Osteocyte (in vitro differentiated cells): Measurements from ENCODE around the gene IGLL1. TPM values are rescaled to one million over a fixed set of nuclear protein-coding genes. Genes with fewer than 3 reads are reported as not detected.
A peak's percentile ranks its signal among the peaks of the same experiment; 100 is the strongest.
"Not testable (repeated sequence)": the region's sequence is repeated elsewhere in the genome, so short reads cannot be mapped to it uniquely, and the experiment has no call there.

Source experiments
- DNase-seq: peaks from one replicate; pipeline ENCODE4 v3.0.0; 2021; ENCODE audit warnings: mixed read lengths; ENCODE audit not compliant: unreplicated experiment; ENCODE audit errors: extremely low spot score
- H3K27ac Mint-ChIP-seq: one replicate; pipeline ENCODE4 v1.8.0; 2021; ENCODE audit warnings: mild to moderate bottlenecking, mixed read lengths; ENCODE audit not compliant: unreplicated experiment
- H3K27me3 Mint-ChIP-seq: one replicate; pipeline ENCODE4 v1.8.0; 2021; ENCODE audit warnings: mixed read lengths; ENCODE audit not compliant: unreplicated experiment
- H3K36me3 Mint-ChIP-seq: one replicate; pipeline ENCODE4 v1.8.0; 2021; ENCODE audit warnings: mixed read lengths; ENCODE audit not compliant: unreplicated experiment
- H3K4me1 Mint-ChIP-seq: one replicate; pipeline ENCODE4 v1.8.0; 2021; ENCODE audit warnings: mixed read lengths; ENCODE audit not compliant: unreplicated experiment
- H3K4me3 Mint-ChIP-seq: one replicate; pipeline ENCODE4 v1.8.0; 2021; ENCODE audit warnings: mild to moderate bottlenecking, moderate library complexity, mixed read lengths; ENCODE audit not compliant: unreplicated experiment
- H3K9me3 Mint-ChIP-seq: one replicate; pipeline ENCODE4 v1.8.0; 2021; ENCODE audit warnings: mixed read lengths; ENCODE audit not compliant: unreplicated experiment
- total RNA-seq: library from RNA; stranded (reverse); gene quantifications from 2 replicates; pipeline ENCODE4 v1.2.1, GENCODE V29; 2021
- TF ChIP-seq, protein P1 (sequence below): fragments of 200-600 bp; sonication (generic); IDR thresholded peaks from 2 replicates; pipeline ENCODE4 v1.5.0; 2021; ENCODE audit warnings: antibody characterized with exemption, mild to moderate bottlenecking, moderate library complexity

The IGLL1 gene
- total RNA-seq, 1 donor from 2014 or later, result not detected

DNA sequence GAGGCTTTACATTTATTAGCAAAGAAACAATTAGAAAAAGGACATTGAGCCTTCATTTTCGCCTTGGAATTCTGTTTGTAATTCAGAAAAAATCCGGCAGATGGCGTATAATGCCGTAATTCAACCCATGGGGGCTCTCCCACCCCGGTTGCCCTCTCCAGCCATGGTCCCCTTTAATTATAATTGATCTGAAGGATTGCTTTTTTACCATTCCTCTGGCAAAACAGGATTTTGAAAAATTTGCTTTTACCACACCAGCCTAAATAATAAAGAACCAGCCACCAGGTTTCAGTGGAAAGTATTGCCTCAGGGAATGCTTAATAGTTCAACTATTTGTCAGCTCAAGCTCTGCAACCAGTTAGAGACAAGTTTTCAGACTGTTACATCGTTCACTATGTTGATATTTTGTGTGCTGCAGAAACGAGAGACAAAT, 38.2 kb downstream of the IGLL1 start:
- H3K4me3 Mint-ChIP-seq, DNase-seq, H3K4me1 Mint-ChIP-seq, H3K9me3 Mint-ChIP-seq, H3K27ac Mint-ChIP-seq, H3K36me3 Mint-ChIP-seq: not testable (repeated sequence)
- TF ChIP-seq, protein P1, sequence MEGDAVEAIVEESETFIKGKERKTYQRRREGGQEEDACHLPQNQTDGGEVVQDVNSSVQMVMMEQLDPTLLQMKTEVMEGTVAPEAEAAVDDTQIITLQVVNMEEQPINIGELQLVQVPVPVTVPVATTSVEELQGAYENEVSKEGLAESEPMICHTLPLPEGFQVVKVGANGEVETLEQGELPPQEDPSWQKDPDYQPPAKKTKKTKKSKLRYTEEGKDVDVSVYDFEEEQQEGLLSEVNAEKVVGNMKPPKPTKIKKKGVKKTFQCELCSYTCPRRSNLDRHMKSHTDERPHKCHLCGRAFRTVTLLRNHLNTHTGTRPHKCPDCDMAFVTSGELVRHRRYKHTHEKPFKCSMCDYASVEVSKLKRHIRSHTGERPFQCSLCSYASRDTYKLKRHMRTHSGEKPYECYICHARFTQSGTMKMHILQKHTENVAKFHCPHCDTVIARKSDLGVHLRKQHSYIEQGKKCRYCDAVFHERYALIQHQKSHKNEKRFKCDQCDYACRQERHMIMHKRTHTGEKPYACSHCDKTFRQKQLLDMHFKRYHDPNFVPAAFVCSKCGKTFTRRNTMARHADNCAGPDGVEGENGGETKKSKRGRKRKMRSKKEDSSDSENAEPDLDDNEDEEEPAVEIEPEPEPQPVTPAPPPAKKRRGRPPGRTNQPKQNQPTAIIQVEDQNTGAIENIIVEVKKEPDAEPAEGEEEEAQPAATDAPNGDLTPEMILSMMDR, result peak; percentile 69
- H3K27me3 Mint-ChIP-seq, result peaks cover 22% of the 10 kb centered on the region

DNA sequence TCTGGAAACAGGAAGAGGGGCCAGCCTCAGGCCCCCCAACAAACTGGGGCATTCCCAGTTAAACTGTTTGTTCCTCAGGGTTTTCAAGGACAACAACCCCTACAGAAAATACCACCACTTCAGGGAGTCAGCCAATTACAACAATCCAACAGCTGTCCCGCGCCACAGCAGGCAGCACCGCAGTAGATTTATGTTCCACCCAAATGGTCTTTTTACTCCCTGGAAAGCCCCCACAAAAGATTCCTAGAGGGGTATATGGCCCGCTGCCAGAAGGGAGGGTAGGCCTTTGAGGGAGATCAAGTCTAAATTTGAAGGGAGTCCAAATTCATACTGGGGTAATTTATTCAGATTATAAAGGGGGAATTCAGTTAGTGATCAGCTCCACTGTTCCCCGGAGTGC, 39.3 kb downstream of the IGLL1 start:
- not testable (repeated sequence) for H3K4me3 Mint-ChIP-seq, DNase-seq, H3K36me3 Mint-ChIP-seq, H3K9me3 Mint-ChIP-seq, H3K4me1 Mint-ChIP-seq, H3K27ac Mint-ChIP-seq
- H3K27me3 Mint-ChIP-seq, result peaks cover 18% of the 10 kb centered on the region

DNA sequence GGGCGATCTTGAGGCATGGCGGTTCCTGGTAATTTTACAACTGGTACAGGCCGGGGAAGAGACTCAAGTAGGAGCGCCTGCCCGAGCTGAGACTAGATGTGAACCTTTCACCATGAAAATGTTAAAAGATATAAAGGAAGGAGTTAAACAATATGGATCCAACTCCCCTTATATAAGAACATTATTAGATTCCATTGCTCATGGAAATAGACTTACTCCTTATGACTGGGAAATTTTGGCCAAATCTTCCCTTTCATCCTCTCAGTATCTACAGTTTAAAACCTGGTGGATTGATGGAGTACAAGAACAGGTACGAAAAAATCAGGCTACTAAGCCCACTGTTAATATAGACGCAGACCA, 40.3 kb downstream of the IGLL1 start:
- not testable (repeated sequence) for H3K4me1 Mint-ChIP-seq, H3K9me3 Mint-ChIP-seq, H3K36me3 Mint-ChIP-seq, H3K27ac Mint-ChIP-seq, H3K4me3 Mint-ChIP-seq, DNase-seq
- H3K27me3 Mint-ChIP-seq, result peaks cover 10% of the 10 kb centered on the region

DNA sequence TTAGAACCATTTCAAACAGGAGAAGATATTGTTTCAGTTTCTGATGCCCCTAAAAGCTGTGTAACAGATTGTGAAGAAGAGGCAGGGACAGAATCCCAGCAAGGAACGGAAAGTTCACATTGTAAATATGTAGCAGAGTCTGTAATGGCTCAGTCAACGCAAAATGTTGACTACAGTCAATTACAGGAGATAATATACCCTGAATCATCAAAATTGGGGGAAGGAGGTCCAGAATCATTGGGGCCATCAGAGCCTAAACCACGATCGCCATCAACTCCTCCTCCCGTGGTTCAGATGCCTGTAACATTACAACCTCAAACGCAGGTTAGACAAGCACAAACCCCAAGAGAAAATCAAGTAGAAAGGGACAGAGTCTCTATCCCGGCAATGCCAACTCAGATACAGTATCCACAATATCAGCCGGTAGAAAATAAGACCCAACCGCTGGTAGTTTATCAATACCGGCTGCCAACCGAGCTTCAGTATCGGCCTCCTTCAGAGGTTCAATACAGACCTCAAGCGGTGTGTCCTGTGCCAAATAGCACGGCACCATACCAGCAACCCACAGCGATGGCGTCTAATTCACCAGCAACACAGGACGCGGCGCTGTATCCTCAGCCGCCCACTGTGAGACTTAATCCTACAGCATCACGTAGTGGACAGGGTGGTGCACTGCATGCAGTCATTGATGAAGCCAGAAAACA, 40.8 kb downstream of the IGLL1 start:
- no peak for DNase-seq
- H3K9me3 Mint-ChIP-seq, result no peaks in the 10 kb centered on the region
- H3K4me1 Mint-ChIP-seq, result peaks cover 2% of the 10 kb centered on the region
- TF ChIP-seq, protein P1, result peak; percentile 78
- no peak overlapping the region for H3K27ac Mint-ChIP-seq
- peaks cover 10% of the 10 kb centered on the region for H3K27me3 Mint-ChIP-seq
- H3K4me3 Mint-ChIP-seq, result no peak overlapping the region
- H3K36me3 Mint-ChIP-seq, result no peaks in the 10 kb centered on the region

DNA sequence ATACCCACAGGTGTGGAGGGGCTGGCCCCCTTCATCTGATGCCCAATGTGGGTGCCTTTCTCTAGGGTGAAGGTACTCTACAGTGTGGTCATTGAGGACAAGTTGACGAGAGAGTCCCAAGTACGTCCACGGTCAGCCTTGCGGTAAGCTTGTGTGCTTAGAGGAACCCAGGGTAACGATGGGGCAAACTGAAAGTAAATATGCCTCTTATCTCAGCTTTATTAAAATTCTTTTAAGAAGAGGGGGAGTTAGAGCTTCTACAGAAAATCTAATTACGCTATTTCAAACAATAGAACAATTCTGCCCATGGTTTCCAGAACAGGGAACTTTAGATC, 41.4 kb downstream of the IGLL1 start:
- H3K27ac Mint-ChIP-seq, H3K4me3 Mint-ChIP-seq, DNase-seq, H3K27me3 Mint-ChIP-seq, H3K36me3 Mint-ChIP-seq, H3K4me1 Mint-ChIP-seq, H3K9me3 Mint-ChIP-seq: not testable (repeated sequence)

DNA sequence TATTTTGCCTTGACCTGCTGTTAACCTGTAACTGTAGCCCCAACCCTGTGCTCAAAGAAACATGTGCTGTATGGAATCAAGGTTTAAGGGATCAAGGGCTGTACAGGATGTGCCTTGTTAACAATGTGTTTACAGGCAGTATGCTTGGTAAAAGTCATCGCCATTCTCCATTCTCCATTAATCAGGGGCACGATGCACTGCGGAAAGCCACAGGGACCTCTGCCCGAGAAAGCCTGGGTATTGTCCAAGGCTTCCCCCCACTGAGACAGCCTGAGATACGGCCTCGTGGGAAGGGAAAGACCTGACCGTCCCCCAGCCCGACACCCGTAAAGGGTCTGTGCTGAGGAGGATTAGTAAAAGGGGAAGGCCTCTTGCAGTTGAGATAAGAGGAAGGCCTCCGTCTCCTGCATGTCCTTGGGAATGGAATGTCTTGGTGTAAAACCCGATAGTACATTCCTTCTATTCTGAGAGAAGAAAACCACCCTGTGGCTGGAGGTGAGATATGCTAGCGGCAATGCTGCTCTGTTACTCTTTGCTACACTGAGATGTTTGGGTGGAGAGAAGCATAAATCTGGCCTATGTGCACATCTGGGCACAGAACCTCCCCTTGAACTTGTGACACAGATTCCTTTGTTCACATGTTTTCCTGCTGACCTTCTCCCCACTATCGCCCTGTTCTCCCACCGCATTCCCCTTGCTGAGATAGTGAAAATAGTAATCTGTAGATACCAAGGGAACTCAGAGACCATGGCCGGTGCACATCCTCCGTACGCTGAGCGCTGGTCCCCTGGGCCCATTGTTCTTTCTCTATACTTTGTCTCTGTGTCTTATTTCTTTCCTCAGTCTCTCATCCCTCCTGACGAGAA, 42.0 kb downstream of the IGLL1 start:
- H3K27ac Mint-ChIP-seq, H3K4me1 Mint-ChIP-seq, H3K36me3 Mint-ChIP-seq, H3K27me3 Mint-ChIP-seq, H3K4me3 Mint-ChIP-seq, DNase-seq, H3K9me3 Mint-ChIP-seq: not testable (repeated sequence)

DNA sequence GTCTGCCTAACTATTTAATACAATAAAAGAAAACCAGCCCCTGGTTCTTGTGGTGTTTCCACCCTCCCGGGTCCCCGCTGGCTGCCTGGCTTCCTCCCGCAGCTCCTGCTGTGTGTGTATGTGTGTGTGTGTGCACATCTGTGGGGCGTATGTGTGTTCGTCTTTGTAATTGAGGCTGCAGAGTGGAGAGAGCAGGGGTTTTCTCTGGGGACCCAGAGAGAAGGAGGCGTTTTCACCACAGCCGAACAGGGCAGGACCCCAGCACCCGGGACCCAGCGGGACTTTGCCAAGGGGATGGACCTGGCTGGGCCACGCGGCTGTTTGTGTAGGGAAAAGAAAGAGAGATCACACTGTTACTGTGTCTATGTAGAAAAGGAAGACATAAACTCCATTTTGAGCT, 42.7 kb downstream of the IGLL1 start:
- Mint-ChIP-seq H3K36me3 (no peaks in the 10 kb centered on the region), H3K27me3 (no peaks in the 10 kb centered on the region), H3K4me3 (no peak overlapping the region), H3K9me3 (no peaks in the 10 kb centered on the region), H3K4me1 (peaks cover 2% of the 10 kb centered on the region), H3K27ac (no peak overlapping the region)
- TF ChIP-seq, protein P1, result no peak
- no peak for DNase-seq
